SU-DHL-6 (cell line): ENCODE measurements around the gene DDIT3.
"Not testable (repeated sequence)": the region's sequence is repeated elsewhere in the genome, so short reads cannot be mapped to it uniquely, and the experiment has no call there.

Source experiments
- H2AFZ ChIP-seq: fragments of 200-600 bp; sonication (generic); 2 replicates; pipeline ENCODE4 v1.6.1; 2014; ENCODE audit warnings: low read depth, mild to moderate bottlenecking, moderate library complexity, mixed read lengths, antibody characterized with exemption, low read length; ENCODE audit not compliant: severe bottlenecking
- H3F3A ChIP-seq: fragments of 200-600 bp; shearing (Covaris generic); 2 replicates; pipeline ENCODE4 v1.6.0; 2016; ENCODE audit warnings: antibody characterized with exemption, mild to moderate bottlenecking; ENCODE audit not compliant: insufficient read depth
- H3K27ac ChIP-seq: fragments of 200-600 bp; sonication (generic); 2 replicates; pipeline ENCODE4 v1.5.1; 2016; ENCODE audit warnings: low read depth, mild to moderate bottlenecking, low read length, moderate library complexity, mixed read lengths
- H3K27me3 ChIP-seq: fragments of 200-600 bp; sonication (generic), shearing (Covaris generic); 2 replicates; pipeline ENCODE4 v1.6.0; 2014; ENCODE audit warnings: mild to moderate bottlenecking, low read length
- H3K36me3 ChIP-seq: fragments of 200-600 bp; sonication (generic); 2 replicates; pipeline ENCODE4 v1.6.1; 2014; ENCODE audit warnings: mild to moderate bottlenecking, low read length, mixed read lengths
- H3K4me2 ChIP-seq: fragments of 300-600, 200-600 bp; shearing (Covaris generic), sonication (generic); 2 replicates; pipeline ENCODE4 v1.6.0; 2014; ENCODE audit warnings: low read length, low read depth, mild to moderate bottlenecking; ENCODE audit not compliant: poor library complexity, severe bottlenecking
- H3K4me3 ChIP-seq: fragments of 200-600 bp; sonication (generic); 2 replicates; pipeline ENCODE4 v1.5.1; 2014; ENCODE audit warnings: antibody characterized with exemption, low read length, mild to moderate bottlenecking, mixed read lengths; ENCODE audit not compliant: insufficient read depth, poor library complexity, severe bottlenecking
- H3K79me2 ChIP-seq: fragments of 200-600 bp; sonication (generic); 2 replicates; pipeline ENCODE4 v1.6.1; 2014; ENCODE audit warnings: mild to moderate bottlenecking, low read length, moderate library complexity; ENCODE audit not compliant: insufficient read depth
- H3K9ac ChIP-seq: fragments of 200-600 bp; sonication (generic); 2 replicates; pipeline ENCODE4 v1.7.0; 2014; ENCODE audit warnings: mild to moderate bottlenecking, low read length
- H3K9me2 ChIP-seq: fragments of 200-600 bp; sonication (generic); replicated peaks from 2 replicates; pipeline ENCODE4 v1.6.1; 2014; ENCODE audit warnings: low read length; ENCODE audit not compliant: insufficient read depth
- H3K9me3 ChIP-seq: fragments of 200-600 bp; sonication (generic); 2 replicates; pipeline ENCODE4 v1.6.1; 2014; ENCODE audit warnings: low read length, mixed read lengths; ENCODE audit not compliant: insufficient read depth
- H4K20me1 ChIP-seq: fragments of 200-600 bp; sonication (generic); 2 replicates; pipeline ENCODE4 v1.6.1; 2014; ENCODE audit warnings: low read depth, mild to moderate bottlenecking, antibody characterized with exemption, low read length, moderate library complexity, mixed read lengths
- EZH2phosphoT487 ChIP-seq: fragments of 200-600 bp; sonication (generic), shearing (Covaris generic); conservative IDR thresholded peaks from 2 replicates; pipeline ENCODE4 v1.6.1; 2018; ENCODE audit warnings: mild to moderate bottlenecking, antibody characterized with exemption, low read length, moderate library complexity, mixed read lengths
- TF ChIP-seq, protein P1 (sequence below): fragments of 200-600 bp; sonication (generic); IDR thresholded peaks from one replicate; pipeline ENCODE4 v1.5.1; 2017; ENCODE audit warnings: antibody characterized with exemption, mild to moderate bottlenecking, low read length, moderate library complexity; ENCODE audit not compliant: insufficient read depth, poor library complexity, severe bottlenecking

Gene DDIT3

DNA sequence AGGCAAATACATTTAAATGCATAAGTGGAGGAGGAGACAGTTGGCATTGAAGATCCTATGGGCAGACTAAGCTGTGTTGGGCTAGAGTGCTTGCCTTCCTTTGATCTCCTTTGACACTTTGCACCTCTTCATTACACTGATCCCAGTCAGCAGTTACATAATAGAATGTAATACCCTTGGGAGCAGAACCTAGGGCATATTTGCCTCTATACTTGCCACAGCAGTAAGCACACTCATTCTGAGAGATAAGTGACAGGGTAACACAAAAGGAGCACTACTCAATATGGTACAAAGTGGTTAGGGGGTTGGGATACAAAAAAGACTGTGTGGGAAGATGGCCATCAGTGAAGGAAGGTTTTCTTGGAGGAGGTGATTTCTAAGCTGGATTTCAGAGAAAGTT lies 23.5 kb downstream of the DDIT3 start:
- Histone ChIP-seq H3K36me3 (peaks cover 30% of the 10 kb centered on the region), H3K27ac (no peak overlapping the region), H4K20me1 (no peaks in the 10 kb centered on the region), H2AFZ (no peak overlapping the region), H3K9me3 (no peaks in the 10 kb centered on the region), H3F3A (0 out of 2 replicates have a peak, but pooled peaks cover 5% of the 10 kb centered on the region), H3K4me3 (no peak overlapping the region), H3K27me3 (no peaks in the 10 kb centered on the region), H3K9ac (no peak overlapping the region), H3K9me2 (no peaks in the 10 kb centered on the region), H3K79me2 (no peaks in the 10 kb centered on the region), H3K4me2 (no peak overlapping the region)
- TF ChIP-seq, protein P1, sequence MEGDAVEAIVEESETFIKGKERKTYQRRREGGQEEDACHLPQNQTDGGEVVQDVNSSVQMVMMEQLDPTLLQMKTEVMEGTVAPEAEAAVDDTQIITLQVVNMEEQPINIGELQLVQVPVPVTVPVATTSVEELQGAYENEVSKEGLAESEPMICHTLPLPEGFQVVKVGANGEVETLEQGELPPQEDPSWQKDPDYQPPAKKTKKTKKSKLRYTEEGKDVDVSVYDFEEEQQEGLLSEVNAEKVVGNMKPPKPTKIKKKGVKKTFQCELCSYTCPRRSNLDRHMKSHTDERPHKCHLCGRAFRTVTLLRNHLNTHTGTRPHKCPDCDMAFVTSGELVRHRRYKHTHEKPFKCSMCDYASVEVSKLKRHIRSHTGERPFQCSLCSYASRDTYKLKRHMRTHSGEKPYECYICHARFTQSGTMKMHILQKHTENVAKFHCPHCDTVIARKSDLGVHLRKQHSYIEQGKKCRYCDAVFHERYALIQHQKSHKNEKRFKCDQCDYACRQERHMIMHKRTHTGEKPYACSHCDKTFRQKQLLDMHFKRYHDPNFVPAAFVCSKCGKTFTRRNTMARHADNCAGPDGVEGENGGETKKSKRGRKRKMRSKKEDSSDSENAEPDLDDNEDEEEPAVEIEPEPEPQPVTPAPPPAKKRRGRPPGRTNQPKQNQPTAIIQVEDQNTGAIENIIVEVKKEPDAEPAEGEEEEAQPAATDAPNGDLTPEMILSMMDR: no peak
- TF ChIP-seq EZH2phosphoT487: no peak

DNA sequence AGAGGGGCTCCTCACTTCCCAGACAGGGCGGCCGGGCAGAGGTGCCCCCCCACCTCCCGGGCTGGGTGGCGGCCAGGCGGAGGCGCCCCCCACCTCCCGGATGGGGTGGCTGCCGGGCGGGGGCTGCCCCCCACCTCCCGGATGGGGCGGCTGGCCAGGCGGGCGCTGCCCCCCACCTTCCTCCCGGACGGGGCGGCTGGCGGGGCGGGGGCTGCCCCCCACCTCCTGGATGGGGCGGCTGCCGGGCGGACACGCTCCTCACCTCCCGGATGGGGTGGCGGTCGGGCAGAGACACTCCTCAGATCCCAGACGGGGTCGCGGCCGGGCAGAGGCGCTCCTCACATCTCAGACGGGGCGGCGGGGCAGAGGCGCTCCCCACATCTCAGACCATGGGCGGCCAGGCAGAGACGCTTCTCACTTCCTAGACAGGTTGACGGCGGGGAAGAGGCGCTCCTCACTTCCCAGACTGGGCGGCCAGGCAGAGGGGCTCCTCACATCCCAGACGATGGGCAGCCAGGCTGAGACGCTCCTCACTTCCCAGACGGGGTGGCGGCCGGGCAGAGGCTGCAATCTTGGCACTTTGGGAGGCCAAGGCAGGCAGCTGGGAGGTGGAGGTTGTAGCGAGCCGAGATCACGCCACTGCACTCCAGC lies 25.1 kb downstream of the DDIT3 start:
- H3F3A ChIP-seq, H3K4me2 ChIP-seq, H3K4me3 ChIP-seq, H3K9me3 ChIP-seq, H3K79me2 ChIP-seq, H2AFZ ChIP-seq, H4K20me1 ChIP-seq, H3K27ac ChIP-seq, H3K27me3 ChIP-seq, H3K9me2 ChIP-seq, H3K9ac ChIP-seq: not testable (repeated sequence)
- H3K36me3 ChIP-seq: peaks cover 26% of the 10 kb centered on the region

DNA sequence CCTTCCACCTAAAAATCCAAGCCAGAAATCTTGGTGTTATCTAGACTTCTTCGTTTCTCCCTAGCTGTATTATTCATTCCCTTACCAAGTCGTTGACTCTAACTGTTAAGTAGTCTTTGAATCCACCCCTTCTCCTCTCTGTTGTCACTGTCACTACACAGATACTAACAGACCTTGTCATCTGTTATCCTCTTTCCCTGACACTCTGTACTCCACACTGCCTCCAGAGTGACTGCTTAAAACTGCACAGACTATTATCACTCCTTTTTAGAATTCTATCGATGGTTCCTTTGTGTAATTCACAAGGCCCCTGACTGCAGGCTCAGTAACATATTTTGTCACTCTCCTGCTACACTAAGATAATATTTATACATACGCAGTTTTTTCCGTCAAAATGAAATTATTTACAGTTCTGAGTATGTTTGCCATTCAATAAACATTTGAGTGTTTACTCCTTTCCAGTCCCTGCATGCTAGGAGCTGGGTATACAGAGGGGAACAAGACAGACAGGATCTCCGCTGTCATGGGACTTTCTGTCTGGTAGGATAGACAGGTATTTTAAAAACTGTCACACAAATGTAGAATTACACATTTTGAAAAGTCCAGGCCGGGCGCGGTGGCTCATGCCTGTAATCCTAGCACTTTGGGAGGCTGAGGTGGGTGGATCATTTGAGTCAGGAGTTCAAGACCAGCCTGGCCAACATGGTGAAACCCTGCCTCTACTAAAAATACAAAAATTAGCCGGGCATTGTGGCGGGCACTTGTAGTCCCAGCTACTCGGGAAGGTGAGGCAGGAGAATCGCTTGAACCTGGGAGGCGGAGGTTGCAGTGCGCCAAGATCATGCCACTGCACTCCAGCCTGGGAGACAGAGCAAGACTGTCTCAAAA lies 28.7 kb downstream of the DDIT3 start:
- Histone ChIP-seq H3K4me2 (no peak overlapping the region), H4K20me1 (no peaks in the 10 kb centered on the region), H3K4me3 (no peak overlapping the region), H2AFZ (no peak overlapping the region), H3F3A (0 out of 2 replicates have a peak, but pooled peaks cover 5% of the 10 kb centered on the region), H3K27ac (no peak overlapping the region), H3K36me3 (peaks cover 16% of the 10 kb centered on the region), H3K9ac (no peak overlapping the region), H3K27me3 (no peaks in the 10 kb centered on the region), H3K9me3 (no peaks in the 10 kb centered on the region), H3K9me2 (no peaks in the 10 kb centered on the region), H3K79me2 (peaks cover 30% of the 10 kb centered on the region)
- TF ChIP-seq EZH2phosphoT487: no peak
- TF ChIP-seq, protein P1: peak; percentile 12

DNA sequence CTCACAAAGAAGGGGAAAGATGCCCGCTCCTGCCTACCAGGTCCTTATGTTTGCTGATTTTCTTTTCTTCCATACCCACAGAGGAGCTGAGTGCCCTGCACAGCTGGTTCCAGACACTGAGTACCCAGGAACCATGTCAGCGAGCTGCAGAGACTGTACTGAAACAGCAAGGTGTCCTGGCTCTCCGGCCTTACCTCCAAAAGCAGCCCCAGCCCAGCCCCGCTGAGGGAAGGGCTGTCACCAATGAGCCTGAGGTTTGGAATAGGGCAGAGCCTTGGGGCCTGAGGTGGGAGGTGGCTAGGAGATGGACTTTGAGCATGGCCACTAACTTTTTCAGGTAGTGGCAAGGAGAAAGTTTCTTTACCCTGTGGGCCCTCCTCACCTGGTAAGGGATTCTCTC lies 30.2 kb downstream of the DDIT3 start:
- no peak for TF ChIP-seq EZH2phosphoT487
- TF ChIP-seq, protein P1: no peak
- Histone ChIP-seq H3K9ac (no peak overlapping the region), H3K4me3 (no peak overlapping the region), H3K27me3 (no peaks in the 10 kb centered on the region), H3K36me3 (peaks cover 16% of the 10 kb centered on the region), H3K9me2 (no peaks in the 10 kb centered on the region), H3K4me2 (no peak overlapping the region), H3K9me3 (no peaks in the 10 kb centered on the region), H4K20me1 (no peaks in the 10 kb centered on the region), H2AFZ (no peak overlapping the region), H3K79me2 (peaks cover 30% of the 10 kb centered on the region), H3K27ac (no peak overlapping the region), H3F3A (0 out of 2 replicates have a peak, but pooled peaks cover 5% of the 10 kb centered on the region)
